Activated CD4-positive, alpha-beta T cell treated with anti-CD3 and anti-CD28 coated beads, Interleukin-2, amount 10 ng/mL, durations not matched to agents 24 days and 14 days (primary cell): ENCODE measurements around the gene SEPHS2. TPM values are rescaled to one million over a fixed set of nuclear protein-coding genes. Genes with fewer than 3 reads are reported as not detected.
"Not testable (repeated sequence)": the region's sequence is repeated elsewhere in the genome, so short reads cannot be mapped to it uniquely, and the experiment has no call there.

Experiments used
- DNase-seq: peaks from one replicate; pipeline ENCODE4 v3.0.0; 2022
- H3K27ac Mint-ChIP-seq: one replicate; pipeline ENCODE4 v1.8.0; 2022; ENCODE audit warnings: mild to moderate bottlenecking, mixed read lengths
- H3K27me3 Mint-ChIP-seq: one replicate; pipeline ENCODE4 v1.8.0; 2022; ENCODE audit warnings: mixed read lengths
- H3K36me3 Mint-ChIP-seq: one replicate; pipeline ENCODE4 v1.8.0; 2022; ENCODE audit warnings: low read depth, mild to moderate bottlenecking, mixed read lengths
- H3K4me1 Mint-ChIP-seq: one replicate; pipeline ENCODE4 v1.8.0; 2021; ENCODE audit warnings: mixed read lengths
- H3K4me3 Mint-ChIP-seq: one replicate; pipeline ENCODE4 v1.8.0; 2022; ENCODE audit warnings: mild to moderate bottlenecking, moderate library complexity, mixed read lengths
- H3K9me3 Mint-ChIP-seq: one replicate; pipeline ENCODE4 v1.8.0; 2021; ENCODE audit warnings: mixed read lengths
- intact Hi-C: fragments of 100-400 bp; cut with micrococcal nuclease; formaldehyde crosslinking; loops from one replicate; pipeline ENCODE4 v1.15.1; 2023
- total RNA-seq: library from RNA; stranded (reverse); gene quantifications from 2 replicates; pipeline ENCODE4 v1.2.3, GENCODE V29; 2022

Gene SEPHS2
- total RNA-seq, 1 donor from 2014 or later = 79.7 TPM

GRCh38 chr16:30457256-30457655 is 11.6 kb upstream of the SEPHS2 start:
- Mint-ChIP-seq H3K4me3 (peak overlapping the region; percentile 31), H3K9me3 (no peaks in the 10 kb centered on the region), H3K36me3 (peaks cover 2% of the 10 kb centered on the region), H3K27ac (peak overlapping the region; percentile 95), H3K27me3 (no peaks in the 10 kb centered on the region), H3K4me1 (peaks cover 76% of the 10 kb centered on the region)
- DNase-seq = peak; percentile 62
- intact Hi-C loops = no loop called here

DNA sequence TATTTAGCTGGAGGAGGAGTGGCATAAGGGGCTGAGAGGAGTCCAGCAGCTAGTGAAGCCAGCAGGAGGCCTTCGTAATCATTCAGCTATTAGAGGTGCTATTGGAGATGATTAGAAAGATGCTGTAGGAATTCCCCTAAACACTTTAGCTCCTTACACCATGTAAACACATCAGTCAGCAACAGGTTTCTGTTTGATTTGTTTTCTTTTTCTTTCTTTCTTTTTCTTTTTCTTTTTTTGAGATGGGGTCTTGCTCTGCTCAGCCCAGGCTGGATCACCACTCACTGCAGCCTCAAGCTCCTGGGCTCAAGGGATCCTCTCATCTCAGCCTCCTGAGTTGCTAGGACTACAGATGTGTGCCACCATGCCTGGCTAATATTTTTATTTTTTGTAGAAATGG is 10.6 kb upstream of the SEPHS2 start:
- Mint-ChIP-seq H3K36me3 (no peaks in the 10 kb centered on the region), H3K9me3 (no peaks in the 10 kb centered on the region), H3K27ac (peak overlapping the region; percentile 95), H3K27me3 (no peaks in the 10 kb centered on the region), H3K4me3 (peak overlapping the region; percentile 31), H3K4me1 (peaks cover 69% of the 10 kb centered on the region)
- DNase-seq = no peak
- intact Hi-C loops = loop anchor here (1.0 kb wide), 1 partner anchor 11 kb away; the partner anchor contains the start of gene SEPHS2

DNA sequence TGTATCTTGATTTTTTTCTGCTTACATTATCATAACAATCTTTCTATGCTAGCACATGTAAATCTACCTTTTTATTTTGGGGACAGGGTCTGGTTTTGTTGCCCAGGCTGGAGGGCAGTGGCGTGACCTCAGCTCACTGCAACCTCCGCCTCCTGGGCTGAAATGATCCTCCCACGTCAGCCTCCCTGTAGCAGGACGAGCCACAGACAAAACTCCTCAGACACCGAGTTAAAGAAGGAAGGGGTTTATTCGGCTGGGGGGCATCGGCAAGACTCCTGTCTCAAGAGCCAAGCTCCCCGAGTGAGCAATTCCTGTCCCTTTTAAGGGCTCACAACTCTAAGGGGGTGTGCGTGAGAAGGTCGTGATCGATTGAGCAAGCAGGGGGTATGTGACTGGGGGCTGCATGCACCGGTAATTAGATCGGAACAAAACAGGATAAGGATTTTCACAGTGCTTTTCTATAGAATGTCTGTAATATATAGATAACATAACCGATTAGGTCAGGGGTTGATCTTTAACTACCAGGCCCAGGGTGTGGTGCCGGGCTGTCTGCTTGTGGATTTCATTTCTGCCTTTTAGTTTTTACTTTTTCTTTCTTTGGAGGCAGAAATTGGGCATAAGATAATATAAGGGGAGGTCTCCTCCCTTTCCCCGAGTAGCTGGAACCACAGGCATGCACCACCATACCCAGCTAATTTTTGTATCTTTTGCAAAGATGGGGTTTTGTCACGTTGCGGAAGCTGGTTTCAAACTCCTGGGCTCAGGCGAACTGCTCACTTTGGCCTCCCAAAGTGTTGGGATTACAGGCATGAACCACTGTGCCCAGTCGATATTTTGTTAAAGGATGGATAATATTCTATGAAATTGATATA is 7.3 kb upstream of the SEPHS2 start:
- peak overlapping the region; percentile 60 for H3K4me3 Mint-ChIP-seq
- H3K27ac Mint-ChIP-seq = peak overlapping the region; percentile 55
- H3K36me3 Mint-ChIP-seq, H3K9me3 Mint-ChIP-seq, H3K27me3 Mint-ChIP-seq, intact Hi-C loops, DNase-seq: not testable (repeated sequence)
- peaks cover 60% of the 10 kb centered on the region for H3K4me1 Mint-ChIP-seq

DNA sequence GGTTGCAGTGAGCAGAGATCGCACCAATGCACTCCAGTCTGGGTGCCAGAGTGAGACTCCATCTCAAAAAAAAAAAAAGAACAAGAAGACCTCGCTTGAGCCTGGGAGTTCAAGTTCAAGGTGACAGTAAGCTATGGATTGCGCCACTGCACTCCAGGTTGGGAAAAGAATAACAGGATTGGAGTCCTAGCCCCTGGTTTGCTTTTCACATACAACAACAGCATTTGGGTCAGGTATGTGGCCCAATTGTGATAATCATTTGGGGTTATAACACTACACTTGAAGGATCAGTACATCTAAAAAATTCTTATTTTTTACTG is 3.4 kb upstream of the SEPHS2 start:
- H3K4me3 Mint-ChIP-seq = no peak overlapping the region
- peaks cover 42% of the 10 kb centered on the region for H3K4me1 Mint-ChIP-seq
- no peaks in the 10 kb centered on the region for H3K9me3 Mint-ChIP-seq
- intact Hi-C loops = loop anchor here (1.0 kb wide), 2 partner anchors 19 to 22 kb away; partner anchors contain the start of gene DCTPP1
- no peaks in the 10 kb centered on the region for H3K27me3 Mint-ChIP-seq
- H3K36me3 Mint-ChIP-seq = peaks cover 14% of the 10 kb centered on the region
- DNase-seq = no peak
- H3K27ac Mint-ChIP-seq = no peak overlapping the region

GRCh38 chr16:30447512-30448226 is 2.0 kb upstream of the SEPHS2 start:
- H3K9me3 Mint-ChIP-seq = no peaks in the 10 kb centered on the region

GRCh38 chr16:30446203-30446595 is 525 bp upstream of the SEPHS2 start:
- peak overlapping the region; percentile 89 for H3K4me3 Mint-ChIP-seq
- peak overlapping the region; percentile 93 for H3K27ac Mint-ChIP-seq
- no peak for DNase-seq
- H3K9me3 Mint-ChIP-seq = no peaks in the 10 kb centered on the region
- peaks cover 38% of the 10 kb centered on the region for H3K4me1 Mint-ChIP-seq
- H3K27me3 Mint-ChIP-seq = no peaks in the 10 kb centered on the region
- intact Hi-C loops = no loop called here
- peaks cover 31% of the 10 kb centered on the region for H3K36me3 Mint-ChIP-seq

More at GRCh38 chr16:30447512-30448226, 2.0 kb upstream of the SEPHS2 start:
- H3K27ac Mint-ChIP-seq = peak overlapping the region; percentile 34
- intact Hi-C loops = no loop called here
- H3K4me1 Mint-ChIP-seq = peaks cover 42% of the 10 kb centered on the region
- H3K36me3 Mint-ChIP-seq = peaks cover 26% of the 10 kb centered on the region
- no peak for DNase-seq
- no peaks in the 10 kb centered on the region for H3K27me3 Mint-ChIP-seq
- no peak overlapping the region for H3K4me3 Mint-ChIP-seq

DNA sequence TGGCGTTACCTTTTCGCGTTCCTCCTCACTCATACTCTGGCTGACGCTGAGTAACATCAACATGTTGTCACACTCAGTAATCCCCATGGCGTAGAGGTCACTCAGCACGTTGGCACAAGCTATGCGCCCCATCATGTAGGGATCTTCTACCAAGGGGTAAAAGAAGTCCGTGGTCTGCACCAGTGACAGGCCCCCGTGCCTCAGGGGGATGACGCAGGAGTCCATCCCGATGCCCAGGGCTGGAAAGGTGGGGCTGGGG is 596 bp downstream of the SEPHS2 start:
- Mint-ChIP-seq H3K9me3 (no peaks in the 10 kb centered on the region), H3K4me3 (peak overlapping the region; percentile 89), H3K36me3 (peaks cover 31% of the 10 kb centered on the region), H3K27ac (peak overlapping the region; percentile 90), H3K4me1 (peaks cover 33% of the 10 kb centered on the region), H3K27me3 (no peaks in the 10 kb centered on the region)
- intact Hi-C loops = loop anchor here (1.0 kb wide), 3 partner anchors 10 to 15 kb away; partner anchors contain the start of gene DCTPP1
- no peak for DNase-seq

GRCh38 chr16:30444231-30445148 is 1.2 kb downstream of the SEPHS2 start:
- Mint-ChIP-seq H3K4me3 (peak overlapping the region; percentile 89), H3K4me1 (peaks cover 33% of the 10 kb centered on the region), H3K9me3 (no peaks in the 10 kb centered on the region), H3K27ac (peak overlapping the region; percentile 90), H3K36me3 (peaks cover 31% of the 10 kb centered on the region), H3K27me3 (no peaks in the 10 kb centered on the region)
- intact Hi-C loops = loop anchor here (1.0 kb wide), 3 partner anchors 9 to 14 kb away; partner anchors contain the start of gene DCTPP1
- no peak for DNase-seq

DNA sequence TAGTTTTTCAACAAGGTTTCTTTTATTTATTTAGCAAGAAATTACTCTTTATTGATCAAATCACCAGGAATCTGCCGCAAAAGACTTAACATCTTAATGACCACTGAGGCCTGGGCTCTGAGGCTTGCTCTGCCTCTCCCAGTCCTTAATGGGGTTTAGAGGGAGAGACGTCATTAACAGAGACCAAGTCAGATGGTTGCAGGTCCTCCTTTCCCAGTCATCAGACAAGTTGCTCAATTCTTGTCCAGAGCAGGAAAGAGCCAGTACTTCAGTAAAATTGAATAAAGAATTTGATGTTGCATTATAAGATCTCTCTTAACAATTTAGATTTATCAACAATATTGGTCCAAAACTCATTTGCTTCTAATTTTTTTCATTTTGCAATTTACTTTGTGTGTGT is 2.0 kb downstream of the SEPHS2 start:
- intact Hi-C loops = no loop called here
- Mint-ChIP-seq H3K4me1 (peaks cover 33% of the 10 kb centered on the region), H3K4me3 (peak overlapping the region; percentile 89), H3K9me3 (no peaks in the 10 kb centered on the region), H3K36me3 (peaks cover 31% of the 10 kb centered on the region), H3K27ac (peak overlapping the region; percentile 29), H3K27me3 (no peaks in the 10 kb centered on the region)
- no peak for DNase-seq

DNA sequence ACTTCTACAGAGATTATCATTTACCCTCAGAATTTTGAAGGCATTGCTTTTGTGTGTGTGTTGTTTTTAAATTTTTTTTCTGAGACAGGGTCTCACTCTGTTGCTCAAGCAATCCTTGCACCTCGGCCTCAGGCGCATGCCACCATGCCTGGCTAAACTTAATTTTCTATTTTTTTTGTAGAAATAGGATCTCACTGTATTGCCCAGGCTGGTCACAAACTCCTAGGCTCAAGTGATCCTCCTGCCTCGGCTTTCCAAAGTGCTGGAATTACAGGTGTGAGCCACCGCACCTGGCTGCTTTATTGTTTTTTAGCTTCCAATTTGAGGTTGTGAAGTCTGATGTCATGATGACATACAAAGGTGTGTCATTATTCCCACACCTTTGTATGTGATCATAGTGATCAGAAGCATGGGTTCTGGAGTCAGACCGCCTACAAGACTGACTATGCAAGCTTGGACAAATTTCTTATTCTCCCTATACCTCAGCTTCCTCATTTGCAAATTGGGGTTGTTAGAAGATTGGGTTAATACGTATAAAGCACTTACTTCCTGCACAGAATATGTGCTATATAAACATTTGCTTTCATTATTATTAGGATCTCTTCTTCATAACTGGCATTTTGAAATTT is 5.8 kb downstream of the SEPHS2 start:
- H3K4me3 Mint-ChIP-seq = no peak overlapping the region

DNA sequence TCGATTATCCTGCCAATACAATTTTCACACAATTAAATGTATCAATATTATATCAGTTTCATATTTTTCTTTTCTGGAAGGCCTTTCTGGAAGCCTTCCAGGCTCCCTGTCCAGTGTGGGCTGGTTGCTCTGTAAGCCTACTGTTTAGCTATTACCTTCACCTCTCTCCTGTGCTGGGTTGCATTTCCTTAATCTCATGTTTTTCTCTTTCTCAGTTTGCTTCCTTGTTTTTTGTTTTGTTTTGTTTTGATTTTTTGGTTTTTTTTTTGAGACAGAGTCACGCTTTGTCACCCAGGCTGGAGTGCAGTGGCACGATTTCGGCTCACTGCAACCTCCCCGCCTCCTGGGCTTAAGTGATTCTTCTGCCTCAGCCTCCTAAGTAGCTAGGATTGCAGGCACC is 6.8 kb downstream of the SEPHS2 start:
- intact Hi-C loops = no loop called here
- no peak overlapping the region for H3K27ac Mint-ChIP-seq
- H3K4me3 Mint-ChIP-seq = no peak overlapping the region
- H3K4me1 Mint-ChIP-seq = peaks cover 26% of the 10 kb centered on the region
- no peaks in the 10 kb centered on the region for H3K9me3 Mint-ChIP-seq
- no peaks in the 10 kb centered on the region for H3K27me3 Mint-ChIP-seq
- no peak for DNase-seq
- H3K36me3 Mint-ChIP-seq = peaks cover 15% of the 10 kb centered on the region

More for the DNA sequence above, 5.8 kb downstream of the SEPHS2 start:
- DNase-seq = no peak
- Mint-ChIP-seq H3K27ac (no peak overlapping the region), H3K36me3 (peaks cover 25% of the 10 kb centered on the region), H3K4me1 (peaks cover 26% of the 10 kb centered on the region), H3K9me3 (no peaks in the 10 kb centered on the region), H3K27me3 (no peaks in the 10 kb centered on the region)
- intact Hi-C loops = no loop called here

DNA sequence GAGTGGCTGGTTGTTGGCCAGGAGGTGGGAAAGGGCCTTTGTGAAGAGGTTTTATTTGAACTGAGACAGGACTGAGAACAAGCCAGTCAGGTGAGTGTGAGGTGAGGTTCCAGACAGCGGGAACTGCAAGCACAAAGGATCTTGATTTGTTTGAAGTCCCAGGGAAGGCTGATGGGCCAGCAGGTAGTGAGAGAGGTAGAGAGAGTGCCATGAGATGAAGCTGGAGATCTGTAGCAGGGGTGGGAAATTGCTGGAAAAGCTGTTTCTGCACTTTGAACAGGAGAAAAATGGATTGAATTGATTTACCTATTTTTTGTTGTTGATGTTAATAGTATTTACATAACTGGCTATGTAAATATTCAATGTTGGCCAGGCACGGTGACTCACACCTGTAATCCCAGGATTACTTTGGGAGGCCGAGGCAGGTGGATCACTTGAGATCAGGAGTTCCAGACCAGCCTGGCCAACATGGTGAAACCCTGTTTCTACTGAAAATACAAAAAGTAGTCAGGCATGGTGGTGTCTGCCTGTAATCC is 8.1 kb downstream of the SEPHS2 start:
- peaks cover 5% of the 10 kb centered on the region for H3K36me3 Mint-ChIP-seq
- no peaks in the 10 kb centered on the region for H3K9me3 Mint-ChIP-seq
- intact Hi-C loops = no loop called here
- peaks cover 20% of the 10 kb centered on the region for H3K4me1 Mint-ChIP-seq
- no peaks in the 10 kb centered on the region for H3K27me3 Mint-ChIP-seq
- peak overlapping the region; percentile 39 for H3K27ac Mint-ChIP-seq
- no peak overlapping the region for H3K4me3 Mint-ChIP-seq
- DNase-seq = no peak

DNA sequence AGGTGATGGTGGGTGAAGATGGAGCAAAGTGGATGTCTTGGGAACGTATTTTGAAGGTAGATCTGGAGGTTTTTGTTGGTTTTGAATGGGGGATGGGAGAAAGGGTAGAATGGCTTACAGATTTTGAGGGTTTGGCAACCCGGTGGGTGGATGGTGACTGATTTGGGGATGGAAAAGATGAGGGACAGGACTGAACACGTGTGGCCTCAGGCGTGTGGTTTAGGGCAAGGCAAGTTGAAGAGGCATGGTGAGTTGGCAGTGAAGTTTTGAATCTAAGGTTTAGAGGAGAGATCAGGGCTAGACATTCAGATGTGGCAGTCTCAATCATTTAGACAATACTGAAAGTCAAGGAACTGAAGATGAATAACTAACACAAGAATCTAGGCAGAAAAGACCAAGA is 10.8 kb downstream of the SEPHS2 start:
- Mint-ChIP-seq H3K36me3 (no peaks in the 10 kb centered on the region), H3K27me3 (no peaks in the 10 kb centered on the region), H3K4me3 (peak overlapping the region; percentile 17), H3K4me1 (peaks cover 16% of the 10 kb centered on the region), H3K9me3 (no peaks in the 10 kb centered on the region), H3K27ac (peak overlapping the region; percentile 87)
- no peak for DNase-seq
- intact Hi-C loops = loop anchor here (1.0 to 5.0 kb wide), 4 partner anchors 10 to 182 kb away; partner anchors contain the start of genes ITGAL and SEPHS2
